H1 (cell line): Measurements from ENCODE around the gene EFHD1. TPM values are rescaled to one million over a fixed set of nuclear protein-coding genes. Genes with fewer than 3 reads are reported as not detected.

Source experiments
- CTCF ChIA-PET: fragments of 300-600 bp; sonication (Branson Sonifier 250); formaldehyde crosslinking; loops from one replicate; lab custom pipeline; 2021; ENCODE audit not compliant: partially characterized antibody; lab: Charles Lee
- POLR2A ChIA-PET: fragments of 300-600 bp; sonication (Branson Sonifier 250); formaldehyde crosslinking; loops from one replicate; lab custom pipeline; 2021; ENCODE audit warnings: inconsistent platforms; ENCODE audit not compliant: partially characterized antibody; lab: Charles Lee
- DNase-seq, 2 experiments: peaks; one replicate each; pipeline versions ENCODE4 v3.0.0 to v3.0.0-alpha.2; 2010 to 2022; ENCODE audit warnings: low spot score in 2 of 2, low read depth in 1 of 2, mixed read lengths in 1 of 2
- FAIRE-seq: peaks from 2 replicates; lab custom pipeline; 2011; peaks lifted over from hg19 to GRCh38; lab: Jason Lieb, UNC
- H2AFZ ChIP-seq: 2 replicates; pipeline ENCODE4 v1.8.1; 2012; ENCODE audit warnings: low read length, inconsistent platforms
- H2AK5ac ChIP-seq: 2 replicates; pipeline ENCODE4 v1.6.1; 2013; ENCODE audit warnings: low read depth, low read length
- H2BK120ac ChIP-seq: replicated peaks from 2 replicates; pipeline ENCODE3; 2013; ENCODE audit warnings: low read depth, low read length, inconsistent platforms
- H2BK12ac ChIP-seq: 2 replicates; pipeline ENCODE4 v1.6.1; 2013; ENCODE audit warnings: low read depth, low read length
- H2BK15ac ChIP-seq: 2 replicates; pipeline ENCODE4 v1.6.1; 2013; ENCODE audit warnings: low read length
- H2BK20ac ChIP-seq: 2 replicates; pipeline ENCODE4 v1.6.1; 2013; ENCODE audit warnings: low read length
- H2BK5ac ChIP-seq: 2 replicates; pipeline ENCODE4 v1.6.1; 2013; ENCODE audit warnings: low read depth, low read length
- H3K14ac ChIP-seq: 2 replicates; pipeline ENCODE4 v1.6.1; 2013; ENCODE audit warnings: inconsistent platforms; ENCODE audit not compliant: insufficient read length
- H3K18ac ChIP-seq: 2 replicates; pipeline ENCODE4 v1.6.1; 2013; ENCODE audit warnings: low read length; ENCODE audit errors: extremely low read depth
- H3K23ac ChIP-seq: 2 replicates; pipeline ENCODE4 v1.6.1; 2013; ENCODE audit warnings: inconsistent platforms; ENCODE audit not compliant: insufficient read length
- H3K23me2 ChIP-seq: 2 replicates; pipeline ENCODE4 v1.6.1; 2013; ENCODE audit warnings: low read depth, low read length
- H3K27ac ChIP-seq: 2 replicates; pipeline ENCODE4 v1.6.1; 2011; ENCODE audit warnings: low read depth, low read length, inconsistent platforms
- H3K27me3 ChIP-seq, 4 experiments: replicated peaks in 1 of 4; 1 replicate in 1 of 4; 2 replicates in 3 of 4; pipeline versions ENCODE4 v1.6.1 to v1.8.1; 2011 to 2013; ENCODE audit warnings: low read length in 3 of 4, mild to moderate bottlenecking in 3 of 4, inconsistent platforms in 2 of 4, mixed read lengths in 2 of 4, moderate library complexity in 1 of 4; ENCODE audit not compliant: control insufficient read depth in 3 of 4, insufficient read depth in 3 of 4; ENCODE audit errors: extremely low read depth in 1 of 4
- H3K36me3 ChIP-seq, 4 experiments: 2 replicates each; pipeline versions ENCODE4 v1.6.1 to v1.8.1; 2011 to 2013; ENCODE audit warnings: mild to moderate bottlenecking in 4 of 4, low read length in 3 of 4, moderate library complexity in 2 of 4, control low read depth in 1 of 4, inconsistent platforms in 1 of 4; ENCODE audit not compliant: insufficient read depth in 4 of 4, control insufficient read depth in 2 of 4
- H3K4ac ChIP-seq: replicated peaks from 2 replicates; pipeline ENCODE3; 2013; ENCODE audit warnings: low read length, low read depth, mixed read lengths, inconsistent platforms; ENCODE audit not compliant: insufficient read length
- H3K4me1 ChIP-seq, 4 experiments: replicated peaks in 1 of 4; 1 replicate in 1 of 4; 2 replicates in 3 of 4; pipeline versions ENCODE4 v1.6.1 to v1.8.1; 2011 to 2013; ENCODE audit warnings: low read length in 3 of 4, inconsistent platforms in 2 of 4, mixed read lengths in 1 of 4; ENCODE audit not compliant: insufficient read depth in 4 of 4, control insufficient read depth in 3 of 4
- H3K4me2 ChIP-seq, 2 experiments: 2 replicates each; pipeline versions ENCODE4 v1.6.1 to v1.8.1; 2011 to 2013; ENCODE audit warnings: low read depth in 2 of 2, low read length in 2 of 2, control low read depth in 1 of 2, inconsistent platforms in 1 of 2, mild to moderate bottlenecking in 1 of 2; ENCODE audit not compliant: insufficient read depth in 1 of 2
- H3K4me3 ChIP-seq, 4 experiments: fragments of 200-600, 300-600 bp in 1 of 4; sonication (generic), shearing (Covaris generic), sonication (Bioruptor Twin) in 1 of 4; 2 replicates each; pipeline versions ENCODE4 v1.5.1 to v1.8.1; 2011 to 2016; ENCODE audit warnings: low read length in 4 of 4, low read depth in 3 of 4, control low read depth in 2 of 4, inconsistent platforms in 2 of 4, mild to moderate bottlenecking in 2 of 4, mixed read lengths in 1 of 4, moderate library complexity in 1 of 4; ENCODE audit not compliant: insufficient read depth in 2 of 4; ENCODE audit errors: extremely low read depth in 1 of 4
- H3K56ac ChIP-seq: replicated peaks from 2 replicates; pipeline ENCODE3; 2013; ENCODE audit warnings: low read depth, mild to moderate bottlenecking, mixed read lengths, low read length, inconsistent platforms; ENCODE audit not compliant: insufficient read length
- H3K79me1 ChIP-seq: 2 replicates; pipeline ENCODE4 v1.6.1; 2013; ENCODE audit warnings: low read depth, low read length, control low read depth
- H3K79me2 ChIP-seq, 2 experiments: 2 replicates each; pipeline versions ENCODE4 v1.6.1 to v1.8.1; 2012 to 2013; ENCODE audit warnings: low read length in 2 of 2, mild to moderate bottlenecking in 2 of 2, inconsistent platforms in 1 of 2; ENCODE audit not compliant: insufficient read depth in 2 of 2, control insufficient read depth in 1 of 2
- H3K9ac ChIP-seq, 4 experiments: replicated peaks in 1 of 4; 1 replicate in 1 of 4; 2 replicates in 3 of 4; pipeline versions ENCODE4 v1.6.1 to v1.8.1; 2011 to 2013; ENCODE audit warnings: low read depth in 3 of 4, low read length in 3 of 4, control low read depth in 2 of 4, mild to moderate bottlenecking in 2 of 4, moderate library complexity in 2 of 4, inconsistent platforms in 1 of 4; ENCODE audit errors: extremely low read depth in 1 of 4
- H3K9me3 ChIP-seq, 2 experiments: 2 replicates each; pipeline versions ENCODE4 v1.6.1 to v1.8.1; 2012 to 2013; ENCODE audit warnings: mild to moderate bottlenecking in 2 of 2, moderate library complexity in 2 of 2, control low read depth in 1 of 2, inconsistent platforms in 1 of 2, low read depth in 1 of 2, low read length in 1 of 2, mixed read lengths in 1 of 2; ENCODE audit not compliant: insufficient read depth in 2 of 2
- H4K20me1 ChIP-seq, 2 experiments: replicated peaks in 1 of 2; 2 replicates each; pipeline versions ENCODE3 to v1.8.1; 2011 to 2013; ENCODE audit warnings: inconsistent platforms in 2 of 2, low read length in 2 of 2, mild to moderate bottlenecking in 1 of 2; ENCODE audit not compliant: insufficient read depth in 2 of 2, control insufficient read depth in 1 of 2
- H4K5ac ChIP-seq: 2 replicates; pipeline ENCODE4 v1.6.1; 2013; ENCODE audit warnings: low read length, low read depth, mixed read lengths, inconsistent platforms; ENCODE audit not compliant: insufficient read length
- H4K8ac ChIP-seq: 2 replicates; pipeline ENCODE4 v1.8.0; 2013; ENCODE audit warnings: mild to moderate bottlenecking, moderate library complexity, low read length, inconsistent platforms; ENCODE audit not compliant: insufficient read depth; ENCODE audit errors: extremely low read depth
- H4K91ac ChIP-seq: replicated peaks from 2 replicates; pipeline ENCODE3; 2013; ENCODE audit warnings: low read length, mixed read lengths, inconsistent platforms; ENCODE audit not compliant: insufficient read length
- MAFK ChIP-seq: IDR thresholded peaks from 2 replicates; pipeline ENCODE4 v1.6.1; 2012; ENCODE audit warnings: low read depth, mild to moderate bottlenecking, improper control_type of control experiment, low read length
- SUZ12 ChIP-seq: fragments of 200-600 bp; sonication (generic); IDR thresholded peaks from 2 replicates; pipeline ENCODE4 v1.6.1; 2012; ENCODE audit warnings: mild to moderate bottlenecking, inconsistent platforms, low read length, moderate library complexity, mixed read lengths
- WGBS, 2 experiments: shearing (Covaris generic) in 1 of 2; methylation state at CpG; one replicate each; pipeline versions ENCODE4 v1.1.6 to v1.1.7; 2013 to 2015; ENCODE audit warnings: low lambda C conversion rate in 2 of 2, mixed read lengths in 2 of 2, inconsistent platforms in 1 of 2, low coverage in 1 of 2, missing lambda C conversion rate in 1 of 2; ENCODE audit not compliant: insufficient replicate concordance in 2 of 2, insufficient coverage in 1 of 2, insufficient read length in 1 of 2; ENCODE audit errors: extremely low coverage in 1 of 2, missing lambda C conversion rate in 1 of 2; 5-methylcytosine and 5-hydroxymethylcytosine counted together
- polyA plus RNA-seq, 7 experiments: library from polyadenylated mRNA; depleted of rRNA in 3 of 7; stranded (reverse) in 5 of 7; unstranded in 2 of 7; fragments of >200 nt in 5 of 7; fragments of 200-250 nt in 2 of 7; gene quantifications; 1 replicate in 5 of 7; 2 replicates in 1 of 7; 4 replicates in 1 of 7; pipeline versions ENCODE4 v1.2.1 to v1.2.3, GENCODE V29; 2011 to 2013; ENCODE audit warnings: missing spikeins in 2 of 7, mixed read lengths in 2 of 7
- total RNA-seq: library from RNA; stranded (reverse); fragmentation: NEBNext Ultra II Directional; extraction: Animal tissue kit (Norgen Biotek cat#: 25700); gene quantifications from 2 replicates; pipeline ENCODE4 v1.2.1, GENCODE V29; 2021

EFHD1 gene
- total and polyA plus RNA-seq, 2 of the 8 experiments (the other 6 are each of a cell fraction or from before 2014, with no cell fraction given) = 3.4 to 4.5 TPM

- Histone ChIP-seq H2AFZ (no peak overlapping the region), H4K8ac (no peak overlapping the region; the same call in 1 of the 2 replicates), H3K23ac (no peak overlapping the region), H3K9ac (no peak overlapping the region), H3K56ac (no peak overlapping the region), H4K91ac (peak overlapping the region; percentile 47), H3K79me2 (no peaks in the 10 kb centered on the region), H3K14ac (no peak overlapping the region), H3K18ac (no peak overlapping the region), H3K4me2 (no peak overlapping the region), H2AK5ac (no peak overlapping the region; the same call in 1 of the 2 replicates), H3K9me3 (no peaks in the 10 kb centered on the region), H3K27me3 (no peaks in the 10 kb centered on the region), H4K20me1 (peaks cover 0 to 1% of the 10 kb centered on the region in 2 experiments), H2BK120ac (peak overlapping the region; percentile 60), H3K4me1 (peaks cover 0 to 9% (median 0%) of the 10 kb centered on the region in 4 experiments; a peak in 2 of 7 replicates), H3K4ac (no peak overlapping the region), H2BK12ac (peak overlapping the region; percentile 95), H3K36me3 (no peaks in the 10 kb centered on the region; a peak in 1 of 8 replicates)
- ChIA-PET CTCF (no interaction called here), POLR2A (interaction anchor here (1.1 to 1.4 kb wide), 3 partner anchors 8 to 38 kb away, joined by 4 to 6 read pairs (median 5); no protein-coding TSS in a partner anchor)
- no peak for DNase-seq
- FAIRE-seq = no peak
- 92% methylated on average over 18 of the region's 18 CpGs; no CpG with 5 or more reads in 1 of the 2 experiments for WGBS, 2 experiments
- TF ChIP-seq SUZ12 (no peak), MAFK (0 out of 2 replicates have a peak, but pooled peaks have one; percentile 2)
- TF ChIP-seq, all 59 proteins: peak for 1
- H3K79me1 ChIP-seq = no peaks in the 10 kb centered on the region; the same call in none of the 2 replicates
- H2BK5ac ChIP-seq = peak overlapping the region; percentile 44; the same call in 1 of the 2 replicates
- no peaks in the 10 kb centered on the region for H3K23me2 ChIP-seq
- no peak overlapping the region for H4K5ac ChIP-seq
- H3K4me3 ChIP-seq = no peak overlapping the region
- no peak overlapping the region for H3K27ac ChIP-seq
- peak overlapping the region; percentile 61 for H2BK15ac ChIP-seq
- 0 out of 2 replicates have a peak overlapping the region, but pooled peaks have one; percentile 32 for H2BK20ac ChIP-seq
These were observed 44.5 kb upstream of the EFHD1 start for GRCh38 chr2:232588680-232589585.
